ENCODE data around the gene PLEKHN1. TPM values are rescaled to one million over a fixed set of nuclear protein-coding genes. Genes with fewer than 3 reads are reported as not detected.

PLEKHN1 gene
- total RNA-seq, 4 donors from 2014 or later: 0.17 to 0.50 (median 0.19) TPM; not detected in 1

GRCh38 chr1:932173-932510 is 34.1 kb upstream of the PLEKHN1 start:
- 74% methylated on average over 11 of the region's 16 CpGs for WGBS
- intact Hi-C loops (cut with DNase I): no loop called here
- Histone ChIP-seq H3K36me3 (no peaks in the 10 kb centered on the region), H3K27me3 (peaks cover 0 to 90% (median 19%) of the 10 kb centered on the region in 4 donors), H3K4me1 (peaks cover 6 to 17% (median 13%) of the 10 kb centered on the region in 4 donors), H3K9me3 (no peaks in the 10 kb centered on the region), H3K27ac (replicated peaks in 1 of 4) (no peak overlapping the region), H3K4me3 (no peak overlapping the region)
- DNase-seq (ENCODE audit: extremely low spot score): no peak
- TF ChIP-seq POLR2AphosphoS5 (IDR thresholded peaks at IDR 0.05) (no peak), POLR2A (IDR thresholded peaks at IDR 0.05; ENCODE audit: low read depth) (no peak), CTCF (IDR thresholded peaks at IDR 0.05) (no peak), EP300 (IDR thresholded peaks at IDR 0.05) (no peak)

- Histone ChIP-seq H3K4me1 (peaks cover 6 to 17% (median 13%) of the 10 kb centered on the region in 4 donors), H3K36me3 (no peaks in the 10 kb centered on the region), H3K4me3 (no peak overlapping the region), H3K9me3 (no peaks in the 10 kb centered on the region), H3K27ac (replicated peaks in 1 of 4) (no peak overlapping the region), H3K27me3 (peaks cover 0 to 91% (median 19%) of the 10 kb centered on the region in 4 donors)
- WGBS: 82% methylated on average over 20 of the region's 25 CpGs
- DNase-seq (ENCODE audit: extremely low spot score): no peak
- intact Hi-C loops (cut with DNase I): no loop called here
- TF ChIP-seq POLR2AphosphoS5 (IDR thresholded peaks at IDR 0.05): no peak
- TF ChIP-seq EP300 (IDR thresholded peaks at IDR 0.05): no peak
- no peak for TF ChIP-seq CTCF (IDR thresholded peaks at IDR 0.05)
- TF ChIP-seq POLR2A (IDR thresholded peaks at IDR 0.05; ENCODE audit: low read depth): no peak
Measured at GRCh38 chr1:932776-933602, 33.3 kb upstream of the PLEKHN1 start.

- H3K4me1 ChIP-seq: peaks cover 6 to 17% (median 13%) of the 10 kb centered on the region in 4 donors
- intact Hi-C loops (cut with DNase I): no loop called here
- H3K36me3 ChIP-seq: no peaks in the 10 kb centered on the region
- H3K27me3 ChIP-seq: peaks cover 0 to 92% (median 19%) of the 10 kb centered on the region in 4 donors
- WGBS: 53% methylated on average over 6 of the region's 10 CpGs
- no peak overlapping the region for H3K4me3 ChIP-seq
- H3K9me3 ChIP-seq: no peaks in the 10 kb centered on the region
- H3K27ac ChIP-seq (replicated peaks in 1 of 4): no peak overlapping the region
- DNase-seq (ENCODE audit: extremely low spot score): no peak
- TF ChIP-seq EP300 (IDR thresholded peaks at IDR 0.05) (no peak), POLR2AphosphoS5 (IDR thresholded peaks at IDR 0.05) (no peak), POLR2A (IDR thresholded peaks at IDR 0.05; ENCODE audit: low read depth) (no peak), CTCF (IDR thresholded peaks at IDR 0.05) (no peak)
Measured at GRCh38 chr1:933603-933940, 32.7 kb upstream of the PLEKHN1 start.

GRCh38 chr1:934991-935750 is 31.1 kb upstream of the PLEKHN1 start:
- Histone ChIP-seq H3K4me1 (peaks cover 12 to 29% (median 24%) of the 10 kb centered on the region in 4 donors), H3K27me3 (peaks cover 0 to 92% (median 24%) of the 10 kb centered on the region in 4 donors), H3K4me3 (no peak overlapping the region), H3K9me3 (no peaks in the 10 kb centered on the region), H3K27ac (replicated peaks in 1 of 4) (no peak overlapping the region), H3K36me3 (no peaks in the 10 kb centered on the region)
- DNase-seq (ENCODE audit: extremely low spot score): no peak
- TF ChIP-seq CTCF (IDR thresholded peaks at IDR 0.05): no peak
- TF ChIP-seq EP300 (IDR thresholded peaks at IDR 0.05): no peak
- TF ChIP-seq POLR2AphosphoS5 (IDR thresholded peaks at IDR 0.05): no peak
- TF ChIP-seq POLR2A (IDR thresholded peaks at IDR 0.05; ENCODE audit: low read depth): no peak
- intact Hi-C loops (cut with DNase I): loop anchor here (5.0 kb wide), 1 partner anchor 33 kb away; no protein-coding TSS in a partner anchor
- 32% methylated on average over 29 of the region's 37 CpGs for WGBS
